ENCODE results near the gene ARHGAP27.

ARHGAP27 gene

DNA sequence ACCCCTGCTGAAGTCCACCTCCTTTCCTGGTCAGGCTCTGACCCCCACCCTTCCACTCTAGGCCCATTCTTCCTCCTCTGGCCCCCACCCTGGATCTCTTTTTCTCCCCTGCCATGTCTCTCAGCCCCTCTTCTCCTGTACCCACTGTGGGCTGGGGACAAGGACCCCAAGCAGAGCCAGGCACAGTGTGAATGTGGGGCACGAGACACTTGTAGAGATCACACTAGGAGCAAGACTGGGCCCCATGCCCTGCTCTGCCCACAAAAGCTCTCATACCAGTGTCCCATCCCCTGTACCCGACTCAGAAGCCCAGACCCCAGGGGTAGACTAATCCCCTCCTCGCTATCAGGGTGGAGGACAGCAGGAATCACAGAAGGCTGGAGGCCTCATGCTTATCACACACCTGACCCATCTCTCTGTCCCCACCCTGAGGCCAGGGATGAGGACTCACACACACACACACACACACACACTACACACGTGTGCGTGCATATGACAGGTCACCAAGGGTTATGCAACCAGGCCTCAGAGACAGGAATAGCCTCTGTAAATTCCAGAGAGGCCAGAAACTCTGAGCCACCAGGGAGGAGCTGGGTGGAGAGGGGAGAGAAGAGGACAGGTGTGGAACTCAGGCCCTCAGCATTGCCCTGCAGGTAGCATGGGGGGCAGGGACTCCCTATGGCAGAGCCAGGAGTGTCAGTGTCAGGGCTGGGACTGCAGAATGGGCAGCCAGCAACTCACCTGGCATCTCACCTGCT lies 21.1 kb downstream of the ARHGAP27 start:
- no peak for DNase-seq (ENCODE audit: low read depth)
- TF ChIP-seq, protein P1, sequence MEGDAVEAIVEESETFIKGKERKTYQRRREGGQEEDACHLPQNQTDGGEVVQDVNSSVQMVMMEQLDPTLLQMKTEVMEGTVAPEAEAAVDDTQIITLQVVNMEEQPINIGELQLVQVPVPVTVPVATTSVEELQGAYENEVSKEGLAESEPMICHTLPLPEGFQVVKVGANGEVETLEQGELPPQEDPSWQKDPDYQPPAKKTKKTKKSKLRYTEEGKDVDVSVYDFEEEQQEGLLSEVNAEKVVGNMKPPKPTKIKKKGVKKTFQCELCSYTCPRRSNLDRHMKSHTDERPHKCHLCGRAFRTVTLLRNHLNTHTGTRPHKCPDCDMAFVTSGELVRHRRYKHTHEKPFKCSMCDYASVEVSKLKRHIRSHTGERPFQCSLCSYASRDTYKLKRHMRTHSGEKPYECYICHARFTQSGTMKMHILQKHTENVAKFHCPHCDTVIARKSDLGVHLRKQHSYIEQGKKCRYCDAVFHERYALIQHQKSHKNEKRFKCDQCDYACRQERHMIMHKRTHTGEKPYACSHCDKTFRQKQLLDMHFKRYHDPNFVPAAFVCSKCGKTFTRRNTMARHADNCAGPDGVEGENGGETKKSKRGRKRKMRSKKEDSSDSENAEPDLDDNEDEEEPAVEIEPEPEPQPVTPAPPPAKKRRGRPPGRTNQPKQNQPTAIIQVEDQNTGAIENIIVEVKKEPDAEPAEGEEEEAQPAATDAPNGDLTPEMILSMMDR (conservative IDR thresholded peaks at IDR 0.05; ENCODE audit: low read length) = no peak
- no peak overlapping the region for H3K4me3 ChIP-seq (ENCODE audit: low read length)

DNA sequence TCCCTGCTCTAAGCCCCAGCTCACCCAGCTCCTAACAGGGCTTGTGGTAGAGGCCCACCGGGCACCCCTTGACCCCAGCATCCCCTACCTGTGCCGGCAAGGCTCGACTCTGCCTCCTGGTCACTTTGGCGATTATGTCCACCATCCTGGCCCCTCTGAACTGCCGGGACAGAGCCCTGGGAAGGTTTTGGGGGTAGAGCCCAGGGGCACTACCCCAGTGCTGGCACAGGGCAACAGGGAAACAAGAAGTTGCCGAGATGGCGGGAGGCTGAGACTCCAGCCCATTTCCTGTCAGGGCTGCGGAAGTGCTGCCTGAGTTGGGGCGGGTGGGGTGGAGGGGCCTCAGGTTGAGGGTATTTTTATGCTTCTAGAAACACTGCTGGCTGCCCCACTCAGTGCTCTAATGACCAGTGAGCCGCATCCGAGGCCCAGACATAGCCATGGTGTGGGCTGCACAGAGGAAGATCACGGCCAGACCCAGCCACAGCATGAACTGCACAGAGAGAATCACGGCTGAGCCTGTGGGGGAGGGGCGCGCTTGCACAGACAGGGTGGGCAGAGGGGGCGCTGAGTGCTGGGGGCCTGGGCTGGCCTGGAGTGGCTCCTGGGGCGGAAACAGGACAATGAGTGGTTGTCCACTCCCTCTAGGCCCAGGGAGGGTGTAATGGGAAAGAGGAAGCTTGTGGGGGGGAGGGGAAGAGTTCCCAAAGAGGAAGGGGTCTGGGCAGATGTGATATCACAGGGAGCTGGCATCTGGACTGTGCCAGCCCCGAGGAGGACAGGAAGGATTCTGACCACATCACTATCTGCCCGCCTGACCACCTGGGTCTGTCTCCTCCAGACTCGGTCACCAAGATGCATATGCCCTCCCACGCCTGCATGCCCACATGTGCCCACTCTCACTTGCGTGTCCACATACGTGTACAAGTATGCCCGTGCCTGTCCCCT lies 22.3 kb downstream of the ARHGAP27 start:
- H3K4me3 ChIP-seq (ENCODE audit: low read length) = no peak overlapping the region
- TF ChIP-seq, protein P1 (conservative IDR thresholded peaks at IDR 0.05; ENCODE audit: low read length) = no peak
- no peak for DNase-seq (ENCODE audit: low read depth)

DNA sequence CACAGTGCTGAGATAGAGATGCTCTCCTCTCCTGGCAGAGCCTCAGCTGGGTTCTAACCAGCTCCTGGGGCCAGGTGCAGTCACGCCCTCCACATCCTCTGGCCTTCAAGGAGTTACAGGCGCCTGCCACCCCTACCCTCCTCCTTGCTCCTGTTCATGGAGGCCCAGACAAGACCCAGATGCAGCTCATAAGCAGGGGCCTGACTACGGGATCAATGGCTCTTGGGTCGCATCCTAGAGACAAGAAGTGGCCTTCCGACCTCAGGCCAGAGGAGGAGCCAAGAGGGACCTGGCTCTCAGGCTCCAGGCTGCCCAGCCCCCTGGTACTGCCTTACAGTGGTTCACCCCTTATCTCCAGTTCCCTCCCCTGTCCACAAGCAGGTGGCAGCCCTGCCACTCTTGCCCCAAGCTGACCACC lies 23.0 kb downstream of the ARHGAP27 start:
- TF ChIP-seq, protein P1 (conservative IDR thresholded peaks at IDR 0.05; ENCODE audit: low read length) = no peak
- no peak for DNase-seq (ENCODE audit: low read depth)
- no peak overlapping the region for H3K4me3 ChIP-seq (ENCODE audit: low read length)

DNA sequence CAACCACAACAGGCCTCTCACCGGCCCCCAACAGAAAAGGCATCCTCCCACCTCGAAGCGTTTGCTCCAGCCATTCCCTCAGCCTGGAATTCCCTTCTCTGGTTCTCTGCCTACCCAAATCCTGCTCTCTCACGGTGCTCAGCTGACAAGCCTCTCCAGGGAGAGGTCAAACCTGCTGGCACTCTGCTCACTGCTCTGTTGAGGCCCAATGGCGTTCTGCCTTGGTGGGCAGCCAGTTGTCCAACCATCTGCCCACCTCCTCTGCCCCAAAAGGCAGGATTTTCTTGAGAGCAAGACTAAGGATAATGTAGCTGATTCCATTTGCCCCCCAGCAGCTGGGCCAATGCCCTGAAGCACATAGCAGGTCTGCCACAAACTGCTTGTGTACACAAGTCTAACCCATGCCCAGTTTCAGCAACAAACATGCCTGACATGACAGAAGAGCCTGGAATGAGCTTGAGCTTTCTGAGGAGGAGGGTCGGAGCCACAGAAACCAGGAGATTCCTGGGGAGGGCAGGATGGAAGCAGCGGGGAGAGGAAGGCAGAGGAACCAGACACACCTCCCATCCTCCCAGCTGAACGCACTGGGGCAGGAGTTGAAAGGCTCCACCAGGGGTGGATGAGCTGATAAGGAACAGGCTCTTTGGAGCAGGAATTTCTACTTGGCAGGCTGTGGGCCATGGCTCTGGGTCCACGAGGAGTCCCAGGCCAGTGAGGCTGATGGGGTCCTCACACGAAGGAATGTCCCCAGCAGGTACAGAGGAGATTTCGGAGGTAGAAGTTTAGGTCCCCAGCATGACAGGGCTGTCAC lies 23.9 kb downstream of the ARHGAP27 start:
- no peak for DNase-seq (ENCODE audit: low read depth)
- no peak overlapping the region for H3K4me3 ChIP-seq (ENCODE audit: low read length)
- TF ChIP-seq, protein P1 (conservative IDR thresholded peaks at IDR 0.05; ENCODE audit: low read length) = no peak

DNA sequence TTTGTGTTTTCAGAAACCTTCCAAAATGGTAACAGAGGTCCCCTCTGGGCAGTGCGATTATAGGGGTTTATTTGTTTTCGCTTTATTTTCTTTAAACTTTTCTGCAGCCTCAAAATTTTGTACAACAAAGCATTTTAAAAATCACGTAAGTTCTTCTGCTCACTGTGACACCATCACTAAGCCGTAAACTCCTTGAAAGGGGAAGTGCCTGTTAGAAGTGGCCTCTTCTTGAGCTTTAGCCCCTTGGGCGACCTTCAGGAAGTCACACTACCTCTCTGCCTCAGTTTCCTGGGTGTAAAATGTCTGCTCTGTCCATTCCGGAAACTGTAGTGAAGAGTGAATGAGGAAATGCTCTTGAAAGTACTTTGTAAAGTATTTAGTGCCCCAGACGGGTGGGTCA lies 26.6 kb downstream of the ARHGAP27 start:
- TF ChIP-seq, protein P1 (conservative IDR thresholded peaks at IDR 0.05; ENCODE audit: low read length) = no peak
- DNase-seq (ENCODE audit: low read depth) = no peak
- no peak overlapping the region for H3K4me3 ChIP-seq (ENCODE audit: low read length)

DNA sequence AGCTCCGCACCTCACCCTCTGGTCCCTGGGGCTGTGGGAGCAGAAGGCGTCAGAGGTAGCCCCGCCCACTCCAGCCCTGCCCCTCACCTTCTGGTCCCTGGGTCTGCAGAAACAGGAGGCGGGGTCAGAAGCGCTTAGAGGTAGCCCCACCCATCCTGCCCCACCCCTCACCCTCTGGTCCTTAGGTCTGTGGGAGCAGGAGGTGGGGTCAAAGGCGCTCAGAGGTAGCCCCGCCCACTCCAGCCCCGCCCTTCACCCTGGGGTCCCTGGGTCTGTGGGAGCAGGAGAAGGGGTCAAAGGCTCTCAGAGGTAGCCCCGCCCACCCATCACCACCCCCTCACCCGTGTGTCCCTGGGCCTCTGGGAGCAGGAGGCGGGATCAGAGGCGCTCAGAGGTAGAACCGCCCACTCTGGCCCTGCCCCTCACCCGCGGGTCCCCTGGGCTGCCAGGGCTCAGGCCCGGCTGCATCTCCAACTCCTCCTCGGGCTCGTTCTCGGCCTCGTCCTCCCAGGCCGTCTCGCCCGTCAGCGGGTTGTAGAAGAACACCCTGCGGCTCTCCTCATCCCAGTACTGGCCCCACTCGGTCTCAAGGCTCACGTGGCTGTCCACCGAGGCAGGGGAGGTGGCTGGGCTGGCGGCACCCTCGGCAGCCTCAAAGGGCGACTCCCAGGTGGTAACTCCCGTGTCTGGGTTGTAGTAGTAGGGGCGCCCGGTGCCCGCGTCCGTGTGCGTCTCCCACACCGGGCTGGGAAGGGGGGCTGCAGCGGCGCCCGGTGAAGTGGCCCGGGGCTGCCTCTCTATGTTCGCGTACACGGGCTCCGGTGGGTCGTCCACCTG lies 27.2 kb downstream of the ARHGAP27 start:
- TF ChIP-seq, protein P1 (conservative IDR thresholded peaks at IDR 0.05; ENCODE audit: low read length) = no peak
- no peak overlapping the region for H3K4me3 ChIP-seq (ENCODE audit: low read length)
- no peak for DNase-seq (ENCODE audit: low read depth)
